HCT116 (cell line): ENCODE data around the gene KLHL10. TPM values are rescaled to one million over a fixed set of nuclear protein-coding genes. Genes with fewer than 3 reads are reported as not detected.
"Not testable (repeated sequence)": the region's sequence is repeated elsewhere in the genome, so short reads cannot be mapped to it uniquely, and the experiment has no call there.

Experiments used
- ATAC-seq: fragments of 200-7000 bp; cut with Tn5 transposase; 2 replicates; pipeline ENCODE4 v1.9.1; 2020; ENCODE audit warnings: mild to moderate bottlenecking, moderate library complexity
- BruUV-seq: library from RNA; stranded (reverse); fragments of 400-500 nt; replicated peaks from 2 replicates; lab custom pipeline; 2021; lab: Mats Ljungman, UMichigan
- CTCF ChIA-PET: fragments of 300-600 bp; sonication (Branson Sonifier 250); formaldehyde crosslinking; loops from one replicate; lab custom pipeline; 2021; ENCODE audit warnings: antibody characterized with exemption; lab: Charles Lee
- POLR2A ChIA-PET: fragments of 300-600, 350-600 bp; sonication (Branson Sonifier 250); formaldehyde crosslinking; loops from one replicate; lab custom pipeline; 2021; ENCODE audit warnings: antibody characterized with exemption; lab: Charles Lee
- RAD21 ChIA-PET, 2 experiments: fragments of 300-600 bp; sonication (Branson Sonifier 250); formaldehyde crosslinking; loops; one replicate each; lab custom pipeline; 2023; ENCODE audit warnings: low total read pairs in 2 of 2; ENCODE audit not compliant: uncharacterized antibody in 2 of 2, unreplicated experiment in 2 of 2, low non-redundant PET in 1 of 2; lab: Charles Lee
- DNase-seq: peaks from one replicate; pipeline ENCODE4 v3.0.0-alpha.2; 2010; ENCODE audit warnings: low read depth, low spot score
- H2AFZ ChIP-seq: fragments of 200-600 bp; shearing (Covaris generic), sonication (generic); 2 replicates; pipeline ENCODE4 v1.6.1; 2017; ENCODE audit warnings: low read depth, mixed run types, mixed read lengths, antibody characterized with exemption, low read length; ENCODE audit not compliant: poor library complexity, severe bottlenecking
- H3K27ac ChIP-seq: 2 replicates; pipeline ENCODE4 v1.5.1; 2012; ENCODE audit warnings: low read depth, low read length
- H3K27me3 ChIP-seq: fragments of 200-600 bp; sonication (generic); 2 replicates; pipeline ENCODE4 v1.6.1; 2016; ENCODE audit warnings: mixed run types, low read length, mixed read lengths; ENCODE audit not compliant: insufficient read depth
- H3K36me3 ChIP-seq, 2 experiments: fragments of 200-500 bp in 1 of 2; fragments of 200-600 bp in 1 of 2; sonication (Bioruptor generic) in 1 of 2; sonication (generic) in 1 of 2; 2 replicates each; pipeline versions ENCODE4 v1.5.1 to v1.6.1; 2014 to 2016; ENCODE audit warnings: low read length in 2 of 2, inconsistent platforms in 1 of 2, mixed read lengths in 1 of 2, mixed run types in 1 of 2; ENCODE audit not compliant: insufficient read depth in 2 of 2, control insufficient read depth in 1 of 2
- H3K4me1 ChIP-seq, 2 experiments: fragments of 200-600 bp in 1 of 2; sonication (generic) in 1 of 2; 2 replicates each; pipeline versions ENCODE4 v1.5.1 to v1.6.1; 2012 to 2017; ENCODE audit warnings: low read length in 2 of 2, inconsistent platforms in 1 of 2, mild to moderate bottlenecking in 1 of 2, mixed read lengths in 1 of 2, mixed run types in 1 of 2, moderate library complexity in 1 of 2; ENCODE audit not compliant: insufficient read depth in 2 of 2, control insufficient read depth in 1 of 2
- H3K4me2 ChIP-seq: fragments of 200-600 bp; sonication (generic); 2 replicates; pipeline ENCODE4 v1.6.1; 2017; ENCODE audit warnings: mixed run types, low read length, mixed read lengths
- H3K4me3 ChIP-seq, 2 experiments: fragments of 200-600 bp in 1 of 2; sonication (generic) in 1 of 2; replicated peaks in 1 of 2; 2 replicates each; pipeline ENCODE4 v1.5.1; 2011 to 2016; ENCODE audit warnings: low read length in 2 of 2, control low read depth in 1 of 2, low read depth in 1 of 2, mild to moderate bottlenecking in 1 of 2, mixed read lengths in 1 of 2, mixed run types in 1 of 2
- H3K79me2 ChIP-seq: fragments of 200-600 bp; sonication (generic); 2 replicates; pipeline ENCODE4 v1.6.1; 2017; ENCODE audit warnings: mild to moderate bottlenecking, mixed run types, low read length, moderate library complexity, mixed read lengths; ENCODE audit not compliant: insufficient read depth
- H3K9ac ChIP-seq: fragments of 200-600 bp; sonication (generic); 2 replicates; pipeline ENCODE4 v1.6.1; 2016; ENCODE audit warnings: low read length, mixed read lengths
- H3K9me2 ChIP-seq: fragments of 200-600 bp; sonication (generic), shearing (Covaris generic); 2 replicates; pipeline ENCODE4 v1.6.1; 2017; ENCODE audit warnings: mixed run types, mild to moderate bottlenecking, moderate library complexity; ENCODE audit not compliant: insufficient read depth
- H3K9me3 ChIP-seq, 2 experiments: fragments of 200-500 bp in 1 of 2; fragments of 200-600 bp in 1 of 2; sonication (Bioruptor generic) in 1 of 2; sonication (generic) in 1 of 2; 2 replicates each; pipeline ENCODE4 v1.6.1; 2014 to 2017; ENCODE audit warnings: low read length in 2 of 2, mixed read lengths in 2 of 2, inconsistent platforms in 1 of 2, low read depth in 1 of 2, mild to moderate bottlenecking in 1 of 2, mixed run types in 1 of 2, moderate library complexity in 1 of 2; ENCODE audit not compliant: control insufficient read depth in 1 of 2, insufficient read depth in 1 of 2
- H4K20me1 ChIP-seq: fragments of 200-600 bp; sonication (generic), shearing (Covaris generic); 2 replicates; pipeline ENCODE4 v1.6.1; 2017; ENCODE audit warnings: mixed run types, mild to moderate bottlenecking, moderate library complexity; ENCODE audit not compliant: insufficient read depth
- CEBPB ChIP-seq: IDR thresholded peaks from 2 replicates; pipeline ENCODE4 v1.6.1; 2012; ENCODE audit warnings: low read depth
- CTCF ChIP-seq, 3 experiments: fragments of 200-600 bp in 1 of 3; sonication (generic) in 1 of 3; IDR thresholded peaks in 2 of 3; conservative IDR thresholded peaks in 1 of 3; 2 replicates each; pipeline ENCODE4 v1.5.1; 2012 to 2017; ENCODE audit warnings: low read depth in 2 of 3, low read length in 2 of 3, antibody characterized with exemption in 1 of 3, borderline replicate concordance in 1 of 3, control low read depth in 1 of 3, mild to moderate bottlenecking in 1 of 3, mixed read lengths in 1 of 3, mixed run types in 1 of 3, moderate library complexity in 1 of 3; ENCODE audit not compliant: insufficient read depth in 1 of 3
- EGR1 ChIP-seq: IDR thresholded peaks from 2 replicates; pipeline ENCODE4 v1.6.1; 2012; ENCODE audit warnings: low read depth
- MAX ChIP-seq: IDR thresholded peaks from 2 replicates; pipeline ENCODE4 v1.6.1; 2012
- intact Hi-C: fragments of 100-400 bp; cut with micrococcal nuclease; formaldehyde crosslinking; loops from 2 replicates; pipeline ENCODE4 v1.10.0; 2022
- total RNA-seq: library from RNA; stranded (reverse); gene quantifications from one replicate; pipeline ENCODE4 v1.2.1, GENCODE V29; 2021; ENCODE audit not compliant: unreplicated experiment

Gene KLHL10
- total RNA-seq, 1 experiment from 2014 or later = not detected

GRCh38 chr17:41873559-41874292 is 36.1 kb downstream of the KLHL10 start:
- intact Hi-C loops = no loop called here
- CTCF ChIA-PET = no interaction called here
- ATAC-seq = no peak
- H4K20me1 ChIP-seq = no peaks in the 10 kb centered on the region
- H3K9me3 ChIP-seq = no peaks in the 10 kb centered on the region
- H3K9me2 ChIP-seq = no peaks in the 10 kb centered on the region
- H3K9ac ChIP-seq = no peak overlapping the region
- H3K27ac ChIP-seq = no peak overlapping the region
- no peaks in the 10 kb centered on the region for H3K4me1 ChIP-seq
- RAD21 ChIA-PET = no interaction called here
- H3K4me3 ChIP-seq = no peak overlapping the region
- BruUV-seq = no TSS peak
- peaks cover 40 to 51% of the 10 kb centered on the region in 2 experiments for H3K36me3 ChIP-seq
- POLR2A ChIA-PET = no interaction called here
- DNase-seq = no peak
- no peaks in the 10 kb centered on the region for H3K27me3 ChIP-seq
- no peak overlapping the region for H2AFZ ChIP-seq
- no peaks in the 10 kb centered on the region for H3K79me2 ChIP-seq
- no peak overlapping the region for H3K4me2 ChIP-seq
- no peak for TF ChIP-seq CTCF (IDR thresholded peaks at IDR 0.05 in 2 of 3, conservative IDR thresholded peaks at IDR 0.05 in 1 of 3; ENCODE audit: borderline replicate concordance in 1 of 3, insufficient read depth in 1 of 3, low read depth in 2 of 3, low read length in 2 of 3)
- no peak for TF ChIP-seq CEBPB
- TF ChIP-seq EGR1 = no peak
- no peak for TF ChIP-seq MAX

GRCh38 chr17:41874293-41874670 is 36.7 kb downstream of the KLHL10 start:
- H3K4me1 ChIP-seq, H3K79me2 ChIP-seq, H3K4me2 ChIP-seq, DNase-seq, H3K9me2 ChIP-seq, CTCF ChIA-PET, H2AFZ ChIP-seq, H3K9ac ChIP-seq, H3K27me3 ChIP-seq, H4K20me1 ChIP-seq, intact Hi-C loops, H3K9me3 ChIP-seq, POLR2A ChIA-PET, BruUV-seq, RAD21 ChIA-PET, ATAC-seq, H3K4me3 ChIP-seq, H3K27ac ChIP-seq: not testable (repeated sequence)
- peaks cover 42 to 52% of the 10 kb centered on the region in 2 experiments for H3K36me3 ChIP-seq
